GM19468 (cell line): ENCODE measurements around the gene LYZL1.
"Not testable (repeated sequence)": the region's sequence is repeated elsewhere in the genome, so short reads cannot be mapped to it uniquely, and the experiment has no call there.

ENCODE experiments used
- ATAC-seq: cut with Tn5 transposase; IDR thresholded peaks from one replicate; pipeline ENCODE4 v1.9.1; 2021; ENCODE audit warnings: mild to moderate bottlenecking, moderate library complexity, moderate number of reproducible peaks; ENCODE audit not compliant: unreplicated experiment; ENCODE audit errors: extremely low read depth

Gene LYZL1

GRCh38 chr10:29304264-29304994, 15.6 kb downstream of the LYZL1 start:
- ATAC-seq, result no peak

GRCh38 chr10:29304995-29305335, 16.1 kb downstream of the LYZL1 start:
- ATAC-seq, result no peak

GRCh38 chr10:29306688-29307087, 17.8 kb downstream of the LYZL1 start:
- ATAC-seq, result no peak

- not testable (repeated sequence) for ATAC-seq
Measured at GRCh38 chr10:29308142-29308541, 19.3 kb downstream of the LYZL1 start.

GRCh38 chr10:29309465-29309864, 20.6 kb downstream of the LYZL1 start:
- no peak for ATAC-seq

- not testable (repeated sequence) for ATAC-seq
Measured at GRCh38 chr10:29310463-29310862, 21.6 kb downstream of the LYZL1 start.

- ATAC-seq, result no peak
Measured at GRCh38 chr10:29313071-29313470, 24.2 kb downstream of the LYZL1 start.

GRCh38 chr10:29314726-29315125, 25.9 kb downstream of the LYZL1 start:
- no peak for ATAC-seq

GRCh38 chr10:29315814-29316213, 26.9 kb downstream of the LYZL1 start:
- ATAC-seq, result no peak

- no peak for ATAC-seq
Measured at GRCh38 chr10:29316308-29317026, 27.6 kb downstream of the LYZL1 start.

GRCh38 chr10:29317027-29317420, 28.2 kb downstream of the LYZL1 start:
- ATAC-seq, result no peak

GRCh38 chr10:29317423-29318021, 28.7 kb downstream of the LYZL1 start:
- no peak for ATAC-seq

GRCh38 chr10:29318141-29319071, 29.5 kb downstream of the LYZL1 start:
- ATAC-seq, result not testable (repeated sequence)

GRCh38 chr10:29319205-29319781, 30.4 kb downstream of the LYZL1 start:
- no peak for ATAC-seq

- ATAC-seq, result not testable (repeated sequence)
Measured at GRCh38 chr10:29320680-29321121, 31.8 kb downstream of the LYZL1 start.

GRCh38 chr10:29321656-29322055, 32.8 kb downstream of the LYZL1 start:
- no peak for ATAC-seq

- ATAC-seq, result no peak
Measured at GRCh38 chr10:29322918-29323317, 34.0 kb downstream of the LYZL1 start.

- ATAC-seq, result no peak
Measured at GRCh38 chr10:29323367-29323766, 34.5 kb downstream of the LYZL1 start.

GRCh38 chr10:29324220-29324841, 35.5 kb downstream of the LYZL1 start:
- ATAC-seq, result no peak
